Stomach (tissue), 9 donors: ENCODE data around the gene ZMIZ1. TPM values are rescaled to one million over a fixed set of nuclear protein-coding genes. Genes with fewer than 3 reads are reported as not detected.

ENCODE experiments used
- DNase-seq, 2 donors: peaks; one replicate each; pipeline versions ENCODE4 v3.0.0 to v3.0.0-alpha.2; 2013 to 2019
- H3K27ac ChIP-seq, 5 donors: fragments of 200-600 bp in 4 of 5; sonication (generic) in 4 of 5; one replicate each; pipeline ENCODE4 v1.5.1; 2013 to 2019; ENCODE audit warnings: mild to moderate bottlenecking in 1 of 5, moderate library complexity in 1 of 5
- H3K27me3 ChIP-seq, 3 donors: fragments of 200-600 bp; sonication (generic); one replicate each; pipeline ENCODE4 v1.5.1; 2017 to 2019; ENCODE audit warnings: mixed run types in 1 of 3
- H3K36me3 ChIP-seq, 4 donors: fragments of 200-600 bp; sonication (generic); 1 replicate in 3 of 4; 2 replicates in 1 of 4; pipeline ENCODE4 v1.5.1; 2016 to 2019
- H3K4me1 ChIP-seq, 4 donors: fragments of 200-600 bp; sonication (generic); one replicate each; pipeline ENCODE4 v1.5.1; 2016 to 2019
- H3K4me3 ChIP-seq, 4 donors: fragments of 200-600 bp; sonication (generic) in 3 of 4; one replicate each; pipeline ENCODE4 v1.5.1; 2016 to 2019; ENCODE audit warnings: mild to moderate bottlenecking in 1 of 4
- H3K9me3 ChIP-seq, 4 donors: fragments of 200-600 bp; sonication (generic); one replicate each; pipeline ENCODE4 v1.5.1; 2016 to 2019
- EP300 ChIP-seq: sonication (generic); formaldehyde crosslinking; IDR thresholded peaks from one replicate; pipeline ENCODE4 v1.6.1; 2017; ENCODE audit warnings: antibody characterized with exemption
- POLR2A ChIP-seq, 4 donors: fragments of 450-650 bp; IDR thresholded peaks; one replicate each; pipeline ENCODE4 v1.6.1; 2016; ENCODE audit warnings: antibody characterized with exemption in 4 of 4, control low read depth in 2 of 4, mild to moderate bottlenecking in 1 of 4, moderate library complexity in 1 of 4
- POLR2AphosphoS5 ChIP-seq, 3 donors: sonication (generic); formaldehyde crosslinking; IDR thresholded peaks; one replicate each; pipeline ENCODE4 v1.6.1; 2016; ENCODE audit warnings: antibody characterized with exemption in 3 of 3
- whole genome bisulfite sequencing, 5 donors: extraction: QIAGEN DNeasy Blood & Tissue Kit in 3 of 5; methylation state at CpG; one replicate each; pipeline versions ENCODE4 v1.1.5 to v1.1.7; 2013 to 2018; 5-methylcytosine and 5-hydroxymethylcytosine counted together
- intact Hi-C: fragments of 100-400 bp; cut with DNase I; formaldehyde crosslinking; loops from one replicate; pipeline ENCODE4 v1.15.1; 2023; ENCODE audit warnings: low total_unique reads
- polyA plus RNA-seq, 3 donors: library from polyadenylated mRNA; stranded (reverse); fragments of 200-250 nt; gene quantifications; one replicate each; pipeline ENCODE4 v1.2.3, GENCODE V29; 2013
- total RNA-seq, 5 donors: library from RNA; depleted of rRNA; stranded (reverse); fragments of >200 nt; gene quantifications; one replicate each; pipeline versions ENCODE4 v1.1.0 to v1.2.3, GENCODE V29; 2014 to 2016
- TF ChIP-seq, protein P1 (sequence below), 7 experiments: fragments of 450-650 bp in 4 of 7; fragments of 200-600 bp in 3 of 7; sonication (generic) in 3 of 7; IDR thresholded peaks; one replicate each; pipeline ENCODE4 v1.5.1; 2016 to 2019; ENCODE audit warnings: antibody characterized with exemption in 7 of 7, control low read depth in 2 of 7, mild to moderate bottlenecking in 1 of 7
- donor health status: healthy with polysubstance abuse.
- donor health status: Bipolar disorder and iron deficiency.
- donor health status: healthy.

ZMIZ1 gene
- total and polyA plus RNA-seq, 8 donors = 17.7 to 103 (median 26.3) TPM

DNA sequence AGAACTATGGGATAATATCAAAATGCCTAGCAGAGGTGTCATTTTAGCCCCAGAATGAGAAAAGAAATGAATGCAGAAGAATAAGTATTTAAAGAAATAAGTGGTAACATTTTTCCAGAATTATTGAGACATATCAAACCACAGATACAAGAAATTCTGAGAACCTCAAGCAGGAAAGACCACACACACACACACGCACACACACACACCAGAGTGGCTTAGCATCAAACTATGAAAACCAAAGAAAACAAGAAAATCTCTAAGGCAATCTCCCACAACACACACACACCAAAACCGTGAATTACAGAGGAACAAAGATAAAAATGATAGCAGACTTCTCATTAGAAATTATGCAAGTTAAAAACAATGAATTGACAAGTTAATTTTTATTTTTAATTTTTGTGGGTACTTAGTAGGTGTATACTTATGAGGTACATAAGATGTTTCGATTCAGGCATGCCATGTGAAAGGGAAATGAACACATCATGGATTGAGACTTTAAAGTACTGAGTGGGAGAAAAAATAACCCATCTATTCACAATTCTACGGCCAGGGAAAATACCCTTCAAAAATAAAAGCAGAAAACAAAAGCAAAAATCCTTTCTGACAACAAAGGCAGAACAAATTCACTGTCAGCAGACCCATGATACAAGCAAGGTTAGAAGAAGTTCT is 293.1 kb downstream of the ZMIZ1 start:
- TF ChIP-seq EP300 = no peak
- no peak for TF ChIP-seq POLR2AphosphoS5 (IDR thresholded peaks at IDR 0.05)
- no peak for TF ChIP-seq POLR2A (IDR thresholded peaks at IDR 0.05)
- TF ChIP-seq, protein P1, sequence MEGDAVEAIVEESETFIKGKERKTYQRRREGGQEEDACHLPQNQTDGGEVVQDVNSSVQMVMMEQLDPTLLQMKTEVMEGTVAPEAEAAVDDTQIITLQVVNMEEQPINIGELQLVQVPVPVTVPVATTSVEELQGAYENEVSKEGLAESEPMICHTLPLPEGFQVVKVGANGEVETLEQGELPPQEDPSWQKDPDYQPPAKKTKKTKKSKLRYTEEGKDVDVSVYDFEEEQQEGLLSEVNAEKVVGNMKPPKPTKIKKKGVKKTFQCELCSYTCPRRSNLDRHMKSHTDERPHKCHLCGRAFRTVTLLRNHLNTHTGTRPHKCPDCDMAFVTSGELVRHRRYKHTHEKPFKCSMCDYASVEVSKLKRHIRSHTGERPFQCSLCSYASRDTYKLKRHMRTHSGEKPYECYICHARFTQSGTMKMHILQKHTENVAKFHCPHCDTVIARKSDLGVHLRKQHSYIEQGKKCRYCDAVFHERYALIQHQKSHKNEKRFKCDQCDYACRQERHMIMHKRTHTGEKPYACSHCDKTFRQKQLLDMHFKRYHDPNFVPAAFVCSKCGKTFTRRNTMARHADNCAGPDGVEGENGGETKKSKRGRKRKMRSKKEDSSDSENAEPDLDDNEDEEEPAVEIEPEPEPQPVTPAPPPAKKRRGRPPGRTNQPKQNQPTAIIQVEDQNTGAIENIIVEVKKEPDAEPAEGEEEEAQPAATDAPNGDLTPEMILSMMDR (IDR thresholded peaks at IDR 0.05) = no peak
- no peak overlapping the region for H3K4me3 ChIP-seq
- no peaks in the 10 kb centered on the region for H3K27me3 ChIP-seq
- intact Hi-C loops = no loop called here
- 77 to 80% (median 78%) methylated on average over 4 of the region's 4 CpGs for WGBS, 5 donors
- H3K4me1 ChIP-seq = peaks cover 0 to 7% (median 4%) of the 10 kb centered on the region in 4 donors
- no peak for DNase-seq
- H3K27ac ChIP-seq = no peak overlapping the region
- H3K9me3 ChIP-seq = peaks cover 0 to 4% (median 0%) of the 10 kb centered on the region in 4 donors
- H3K36me3 ChIP-seq = peaks cover 0 to 8% (median 2%) of the 10 kb centered on the region in 4 donors
